ENCODE data around the gene DUOX1. TPM values are rescaled to one million over a fixed set of nuclear protein-coding genes. Genes with fewer than 3 reads are reported as not detected.

The DUOX1 gene
- total and polyA plus RNA-seq, 7 donors: under 0.01 to 1.7 (median 0.79) TPM; not detected in 3

DNA sequence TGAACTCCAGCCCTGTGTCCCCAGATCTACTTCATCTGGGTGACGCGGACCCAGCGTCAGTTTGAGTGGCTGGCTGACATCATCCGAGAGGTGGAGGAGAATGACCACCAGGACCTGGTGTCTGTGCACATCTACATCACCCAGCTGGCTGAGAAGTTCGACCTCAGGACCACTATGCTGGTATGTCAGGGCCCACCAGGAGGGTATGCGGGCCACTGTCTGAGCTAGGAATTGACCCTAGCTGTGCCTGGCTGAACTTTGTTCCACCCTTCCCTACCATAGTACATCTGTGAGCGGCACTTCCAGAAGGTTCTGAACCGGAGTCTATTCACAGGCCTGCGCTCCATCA, 33.7 kb downstream of the DUOX1 start:
- peaks cover 0 to 31% (median 21%) of the 10 kb centered on the region in 4 donors for H3K4me1 ChIP-seq

DNA sequence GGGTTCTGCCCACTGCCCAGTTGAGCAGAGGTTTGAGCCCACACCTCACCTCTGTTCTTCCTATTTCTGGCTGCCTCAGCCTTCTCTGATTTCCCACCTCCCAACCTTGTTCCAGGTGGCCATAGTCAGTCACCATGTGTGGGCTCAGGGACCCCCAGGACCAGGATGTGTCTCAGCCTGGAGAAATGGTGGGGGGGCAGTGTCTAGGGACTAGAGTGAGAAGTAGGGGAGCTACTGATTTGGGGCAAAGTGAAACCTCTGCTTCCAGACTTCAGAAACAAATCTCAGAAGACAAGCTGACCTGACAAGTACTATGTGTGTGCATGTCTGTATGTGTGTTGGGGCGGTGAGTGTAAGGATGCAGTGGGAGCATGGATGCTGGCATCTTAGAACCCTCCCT, 35.1 kb downstream of the DUOX1 start:
- no peak overlapping the region for H3K4me3 ChIP-seq
- no peaks in the 10 kb centered on the region for H3K36me3 ChIP-seq
- intact Hi-C loops (cut with DNase I): loop anchor here (5.0 kb wide), 1 partner anchor 292 kb away; no protein-coding TSS in a partner anchor
- peak overlapping the region in 2 of 4 donors; percentile 90 to 99 for H3K27ac ChIP-seq
- H3K27me3 ChIP-seq: no peaks in the 10 kb centered on the region
- H3K9me3 ChIP-seq: no peaks in the 10 kb centered on the region
- H3K4me1 ChIP-seq: peaks cover 0 to 33% (median 21%) of the 10 kb centered on the region in 4 donors
- DNase-seq: no peak
- 86 to 100% methylated on average over 1 of the region's 1 CpG for WGBS, 2 donors
- TF ChIP-seq EP300 (IDR thresholded peaks at IDR 0.05) (no peak), POLR2A (IDR thresholded peaks at IDR 0.05) (no peak), POLR2AphosphoS5 (IDR thresholded peaks at IDR 0.05) (no peak)
- TF ChIP-seq, protein P1, sequence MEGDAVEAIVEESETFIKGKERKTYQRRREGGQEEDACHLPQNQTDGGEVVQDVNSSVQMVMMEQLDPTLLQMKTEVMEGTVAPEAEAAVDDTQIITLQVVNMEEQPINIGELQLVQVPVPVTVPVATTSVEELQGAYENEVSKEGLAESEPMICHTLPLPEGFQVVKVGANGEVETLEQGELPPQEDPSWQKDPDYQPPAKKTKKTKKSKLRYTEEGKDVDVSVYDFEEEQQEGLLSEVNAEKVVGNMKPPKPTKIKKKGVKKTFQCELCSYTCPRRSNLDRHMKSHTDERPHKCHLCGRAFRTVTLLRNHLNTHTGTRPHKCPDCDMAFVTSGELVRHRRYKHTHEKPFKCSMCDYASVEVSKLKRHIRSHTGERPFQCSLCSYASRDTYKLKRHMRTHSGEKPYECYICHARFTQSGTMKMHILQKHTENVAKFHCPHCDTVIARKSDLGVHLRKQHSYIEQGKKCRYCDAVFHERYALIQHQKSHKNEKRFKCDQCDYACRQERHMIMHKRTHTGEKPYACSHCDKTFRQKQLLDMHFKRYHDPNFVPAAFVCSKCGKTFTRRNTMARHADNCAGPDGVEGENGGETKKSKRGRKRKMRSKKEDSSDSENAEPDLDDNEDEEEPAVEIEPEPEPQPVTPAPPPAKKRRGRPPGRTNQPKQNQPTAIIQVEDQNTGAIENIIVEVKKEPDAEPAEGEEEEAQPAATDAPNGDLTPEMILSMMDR (IDR thresholded peaks at IDR 0.05): no peak

More for the DNA sequence above, 33.7 kb downstream of the DUOX1 start:
- 86 to 88% methylated on average over 9 of the region's 9 CpGs for WGBS, 2 donors
- H3K27ac ChIP-seq: peak overlapping the region in 1 of 4 donors; percentile 2
- no peaks in the 10 kb centered on the region for H3K36me3 ChIP-seq
- H3K9me3 ChIP-seq: no peaks in the 10 kb centered on the region
- no peak overlapping the region for H3K4me3 ChIP-seq
- no peak for TF ChIP-seq POLR2AphosphoS5 (IDR thresholded peaks at IDR 0.05)
- TF ChIP-seq EP300 (IDR thresholded peaks at IDR 0.05): no peak
- TF ChIP-seq, protein P1 (IDR thresholded peaks at IDR 0.05): no peak
- no peak for TF ChIP-seq POLR2A (IDR thresholded peaks at IDR 0.05)
- intact Hi-C loops (cut with DNase I): loop anchor here (2.0 kb wide), 1 partner anchor 237 kb away; no protein-coding TSS in a partner anchor
- DNase-seq: no peak
- no peaks in the 10 kb centered on the region for H3K27me3 ChIP-seq

DNA sequence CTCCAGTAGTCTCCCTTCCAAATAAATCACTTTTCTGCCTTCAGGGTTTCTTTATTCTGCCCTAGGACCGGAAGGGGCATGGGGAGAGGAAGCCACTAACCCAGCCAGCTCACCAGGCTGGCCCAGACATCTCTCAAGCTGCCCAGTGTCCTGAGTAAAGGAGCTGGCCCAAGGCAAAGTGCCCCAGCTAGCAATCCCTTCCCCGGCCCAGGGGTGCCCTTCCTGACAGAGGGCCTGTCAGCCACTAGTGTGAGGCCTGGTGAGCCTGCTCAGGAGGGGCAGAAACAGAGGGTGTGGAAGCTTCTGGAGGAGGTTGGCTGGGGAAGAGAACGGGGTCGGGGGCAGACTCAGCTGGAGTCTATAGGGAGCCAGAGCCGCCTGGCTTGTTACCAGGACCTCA, 35.7 kb downstream of the DUOX1 start:
- WGBS, 2 donors: 73 to 87% methylated on average over 5 of the region's 5 CpGs
- Histone ChIP-seq H3K4me1 (peaks cover 0 to 33% (median 21%) of the 10 kb centered on the region in 4 donors), H3K36me3 (no peaks in the 10 kb centered on the region), H3K9me3 (no peaks in the 10 kb centered on the region), H3K4me3 (no peak overlapping the region), H3K27ac (peak overlapping the region; percentile 90 to 99 (median 96)), H3K27me3 (no peaks in the 10 kb centered on the region)
- no peak for DNase-seq
- TF ChIP-seq EP300 (IDR thresholded peaks at IDR 0.05) (no peak), POLR2AphosphoS5 (IDR thresholded peaks at IDR 0.05) (no peak), POLR2A (IDR thresholded peaks at IDR 0.05) (no peak)
- TF ChIP-seq, protein P1 (IDR thresholded peaks at IDR 0.05): no peak
- intact Hi-C loops (cut with DNase I): loop anchor here (5.0 kb wide), 1 partner anchor 292 kb away; no protein-coding TSS in a partner anchor

DNA sequence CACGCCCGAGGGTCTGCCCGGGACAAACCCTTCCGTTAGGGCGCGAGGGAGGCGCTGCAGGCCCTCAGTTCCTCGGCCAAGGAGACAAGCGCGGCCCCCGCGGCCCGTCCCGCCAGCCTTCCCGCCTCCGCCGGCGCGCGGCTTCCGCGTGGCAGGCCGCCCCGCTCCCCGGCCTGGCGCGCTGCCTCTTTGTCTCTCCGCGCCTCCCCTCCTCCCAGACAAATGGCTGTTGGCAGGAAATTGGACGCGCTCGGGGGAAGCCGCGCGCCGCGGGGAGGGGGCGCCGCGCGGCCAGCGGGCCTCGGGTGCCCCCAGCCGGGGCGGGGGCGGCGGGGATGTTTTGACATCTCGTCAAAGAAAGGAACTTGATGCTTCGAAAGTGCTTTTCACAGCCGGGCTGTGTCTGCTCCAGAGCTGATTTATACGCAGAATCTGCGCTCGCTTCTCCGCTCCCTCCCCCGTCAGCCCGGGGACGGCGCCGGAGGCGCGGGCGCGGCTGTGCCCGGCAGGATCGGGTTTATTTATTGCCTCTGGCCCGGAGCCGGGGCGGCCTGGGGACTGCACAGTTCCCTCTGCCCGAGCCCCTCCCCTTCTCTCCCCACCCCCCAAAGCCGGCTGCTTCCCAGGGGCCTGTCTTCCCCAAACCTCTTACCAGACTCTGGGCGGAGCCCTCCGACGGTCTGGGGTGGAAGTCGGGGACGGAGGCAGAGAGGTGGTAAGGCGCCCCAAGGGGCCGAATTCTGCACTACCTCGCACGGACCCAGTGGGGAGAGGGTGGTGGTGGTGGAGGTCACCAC, 37.2 kb downstream of the DUOX1 start:
- TF ChIP-seq POLR2A (IDR thresholded peaks at IDR 0.05): peak in 1 of 2 donors; percentile 45
- TF ChIP-seq, protein P1 (IDR thresholded peaks at IDR 0.05): peak; percentile 42 to 77 (median 70)
- peak; percentile 31 to 73 (median 63) for TF ChIP-seq POLR2AphosphoS5 (IDR thresholded peaks at IDR 0.05)
- TF ChIP-seq EP300 (IDR thresholded peaks at IDR 0.05): no peak
- H3K27me3 ChIP-seq: no peaks in the 10 kb centered on the region
- H3K36me3 ChIP-seq: no peaks in the 10 kb centered on the region
- H3K4me3 ChIP-seq: peak overlapping the region; percentile 46 to 64 (median 56)
- DNase-seq: peak; percentile 95
- H3K27ac ChIP-seq: peak overlapping the region; percentile 90 to 99 (median 96)
- 0% methylated on average over 79 of the region's 79 CpGs for WGBS, 2 donors
- intact Hi-C loops (cut with DNase I): loop anchor here (1.0 to 5.0 kb wide), 3 partner anchors 31 to 290 kb away; partner anchors contain the start of gene GATM
- peaks cover 0 to 33% (median 21%) of the 10 kb centered on the region in 4 donors for H3K4me1 ChIP-seq
- no peaks in the 10 kb centered on the region for H3K9me3 ChIP-seq

Measured in sigmoid colon (tissue), 7 donors.